NCI-H1417 treated with DMSO at 0.1 percent for 48 hours (cell line): ENCODE measurements around the gene FLVCR1.

ENCODE experiments used
- DNase-seq: peaks from one replicate; lab custom pipeline; 2025; lab: John Stamatoyannopoulos, UW

Gene FLVCR1

GRCh38 chr1:212945463-212946160 is 87.5 kb downstream of the FLVCR1 start:
- DNase-seq, result no peak

- DNase-seq, result no peak
Observed at GRCh38 chr1:212946872-212947271, 88.8 kb downstream of the FLVCR1 start.
